Dedifferentiated amniotic fluid mesenchymal stem cell (primary cell): ENCODE measurements around the gene JMJD8.

Source experiments
- DNase-seq: peaks from one replicate; pipeline ENCODE4 v3.0.0-alpha.2; 2016; ENCODE audit errors: extremely low spot score

Gene JMJD8

GRCh38 chr16:642189-643049, 41.7 kb downstream of the JMJD8 start:
- no peak for DNase-seq

DNA sequence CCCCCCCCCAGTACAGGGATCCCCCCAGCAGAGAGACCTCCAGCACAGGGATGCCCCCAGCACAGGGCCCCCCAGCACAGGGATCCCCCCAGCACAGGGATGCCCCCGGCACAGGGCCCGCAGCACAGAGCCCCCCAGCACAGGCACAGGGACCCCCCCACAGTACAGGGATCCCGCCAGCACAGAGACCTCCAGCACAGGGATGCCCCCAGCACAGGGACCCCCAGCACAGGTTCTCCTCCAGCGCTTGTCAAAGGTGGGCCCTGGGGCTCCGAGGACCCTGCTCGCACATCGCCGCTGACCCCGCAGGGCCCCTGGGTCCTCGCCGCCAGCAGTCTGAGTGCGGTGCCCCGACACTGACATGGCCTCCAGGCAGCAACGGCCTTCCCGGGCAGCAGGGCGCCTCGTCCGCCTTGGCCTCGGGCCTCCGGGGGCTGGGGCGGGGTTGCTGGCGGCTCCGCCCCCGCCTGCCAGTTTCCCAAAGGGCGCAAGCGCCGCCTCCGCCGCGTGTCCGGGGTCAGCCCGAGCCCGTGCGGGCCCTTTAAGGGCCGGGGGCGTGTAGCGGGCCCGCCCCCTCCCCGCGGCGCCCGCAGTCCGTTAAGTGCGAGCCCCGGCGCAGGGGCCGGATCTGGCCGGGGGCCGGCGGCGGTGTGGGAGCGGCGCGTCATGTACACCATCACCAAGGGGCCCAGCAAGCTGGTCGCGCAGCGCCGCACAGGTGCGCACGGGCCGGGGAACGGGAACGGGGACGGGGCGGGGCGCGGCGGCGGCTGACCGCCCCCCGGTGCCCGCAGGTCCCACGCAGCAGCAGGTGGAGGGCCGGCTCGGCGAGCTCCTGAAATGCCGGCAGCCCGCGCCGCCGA, 42.6 kb downstream of the JMJD8 start, which contains the start of gene MCRIP2:
Gene MCRIP2, plus strand, starts transcription at position 503 of the 863 bp plus-strand sequence. Its CDS starts 164 bp downstream, at position 667.
- peak; percentile 28 for DNase-seq

DNA sequence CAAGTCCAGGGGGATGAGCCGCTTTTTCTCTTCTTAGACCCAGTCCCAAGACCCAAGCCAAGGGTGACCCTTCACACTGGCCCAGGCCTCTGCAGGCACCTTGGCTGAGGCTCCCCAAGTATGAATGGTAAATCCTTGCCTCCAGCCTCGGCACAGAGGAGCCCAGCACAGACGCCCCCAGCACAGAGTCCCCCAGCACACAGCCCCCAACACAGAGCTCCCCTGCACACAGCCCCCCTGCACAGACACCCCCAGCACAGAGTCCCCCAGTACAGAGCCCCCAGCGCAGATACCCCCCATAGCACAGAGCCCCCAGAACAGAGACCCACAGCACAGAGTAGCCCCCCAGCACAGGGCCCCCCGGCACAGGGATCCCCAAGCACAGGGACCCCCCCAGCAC, 43.5 kb downstream of the JMJD8 start:
- no peak for DNase-seq

DNA sequence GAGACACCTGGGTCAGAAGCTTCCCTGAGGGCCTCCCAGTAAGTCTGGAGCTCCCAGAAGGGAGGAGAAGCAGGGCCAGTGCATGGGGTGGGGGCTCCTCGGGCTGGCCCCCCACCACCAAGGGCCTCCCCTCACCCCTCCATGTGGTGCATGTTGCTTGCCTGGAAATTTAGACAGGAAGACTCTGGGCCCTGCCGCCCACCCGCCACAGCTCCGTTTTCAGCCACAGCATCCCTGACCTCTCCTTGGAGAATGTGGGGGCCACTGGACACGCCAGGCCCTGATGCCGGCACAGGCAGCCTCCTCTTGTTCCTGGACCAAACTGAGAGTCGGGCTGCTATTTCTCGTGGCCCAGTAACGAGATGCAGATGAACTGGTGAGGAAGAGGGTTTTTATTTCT, 45.3 kb downstream of the JMJD8 start:
- DNase-seq, result no peak

- DNase-seq, result no peak
These were observed 46.0 kb downstream of the JMJD8 start for GRCh38 chr16:638034-638543.

- no peak for DNase-seq
These were observed 46.8 kb downstream of the JMJD8 start for GRCh38 chr16:637081-638018.

DNA sequence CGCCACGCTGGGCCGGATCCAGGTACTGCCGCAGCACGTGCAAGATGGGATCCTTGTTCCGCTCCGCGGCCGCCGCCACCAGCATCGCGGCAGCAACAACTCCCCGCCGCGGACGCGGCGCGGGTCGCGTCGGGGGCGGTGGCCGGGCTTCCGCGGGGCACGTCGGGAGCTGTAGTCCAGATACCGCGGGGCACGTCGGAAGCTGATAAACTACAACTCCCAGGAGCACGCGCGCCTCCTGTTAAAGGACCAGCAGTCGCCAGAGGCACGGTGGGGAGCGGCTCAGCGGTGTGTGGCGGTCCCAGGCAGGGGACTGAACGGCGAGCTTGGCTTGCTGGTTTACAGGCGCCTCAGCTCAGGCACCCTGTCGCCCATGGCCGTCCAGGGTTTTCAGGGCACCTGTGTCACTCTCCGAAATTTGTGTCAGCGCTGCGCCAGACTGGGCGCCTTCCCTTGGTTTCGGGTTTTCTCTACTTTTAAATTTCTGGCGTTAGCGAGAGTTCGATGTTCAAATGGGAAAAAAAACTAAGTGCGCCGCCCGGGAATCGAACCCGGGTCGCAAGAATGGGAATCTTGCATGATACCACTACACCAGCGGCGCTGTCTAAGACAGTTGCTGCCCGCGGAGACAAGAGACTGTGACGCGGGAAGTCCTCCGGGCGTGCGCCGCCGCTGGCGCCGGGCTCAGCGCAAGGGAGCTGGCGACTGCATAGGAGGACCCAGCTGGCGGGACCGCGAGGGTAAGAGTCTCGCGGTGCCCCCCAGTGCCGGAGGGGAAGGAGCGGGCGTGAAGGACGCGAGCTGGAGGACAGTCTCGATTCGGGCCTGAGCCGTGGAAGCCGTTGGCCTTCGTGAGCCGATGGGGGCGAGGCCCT, 47.7 kb downstream of the JMJD8 start, which contains the start of gene METTL26:
Gene METTL26, minus strand, starts transcription at position 100 of the 875 bp plus-strand sequence. Its CDS starts 15 bp downstream, at position 85.
- DNase-seq, result peak; percentile 93

DNA sequence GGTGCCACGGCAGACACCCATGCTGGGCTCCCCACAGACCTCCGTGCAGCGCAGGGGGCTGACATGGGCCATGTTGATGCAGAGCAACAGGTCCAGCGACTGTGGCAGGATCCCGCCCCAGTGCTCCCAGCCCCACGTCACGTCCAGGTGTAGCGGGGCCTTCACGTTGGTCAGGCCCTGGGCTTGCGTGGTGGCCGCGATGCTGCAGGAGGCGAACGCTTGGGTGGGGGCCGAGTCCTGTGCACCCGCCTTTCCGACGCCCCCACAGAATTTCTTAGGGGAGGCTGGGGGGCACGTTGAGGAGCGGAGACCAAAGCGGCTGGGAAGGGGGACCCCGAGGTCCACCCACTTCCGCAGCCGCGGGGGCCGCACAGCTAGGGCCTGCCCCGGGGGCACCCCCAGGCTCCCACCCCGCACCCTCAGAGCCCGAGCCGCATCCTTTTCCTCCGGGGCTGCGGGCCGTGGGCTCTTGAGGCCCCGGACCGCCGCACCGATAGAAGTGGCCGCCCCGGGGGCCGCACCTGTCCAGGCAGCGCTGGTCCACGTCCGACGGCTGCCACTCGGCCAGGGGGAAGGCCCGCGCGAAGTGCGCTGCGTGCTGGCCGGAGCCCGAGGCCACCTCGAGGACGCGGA, 48.4 kb downstream of the JMJD8 start:
- no peak for DNase-seq

DNA sequence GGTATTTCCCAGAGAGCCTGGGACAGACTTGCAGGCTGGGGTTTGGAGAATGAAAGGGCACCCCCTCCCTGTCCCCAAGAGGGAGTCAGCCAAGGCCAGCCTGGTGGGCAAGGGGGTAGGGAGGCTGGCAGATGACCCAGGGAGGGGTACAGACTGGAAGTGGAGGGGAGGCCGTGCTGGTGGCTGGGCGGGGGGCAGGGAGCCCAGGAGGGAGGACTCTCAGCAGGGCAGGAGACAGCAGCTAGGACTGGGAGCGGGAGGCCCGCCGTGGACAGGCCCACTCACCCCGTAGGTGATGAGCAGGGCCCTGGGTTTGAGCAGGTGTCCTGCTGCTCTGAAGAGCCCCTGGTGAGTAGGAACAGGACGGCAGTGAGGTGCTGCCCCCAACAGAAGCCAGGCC, 49.1 kb downstream of the JMJD8 start:
- no peak for DNase-seq

- DNase-seq, result no peak
These were observed 50.0 kb downstream of the JMJD8 start for GRCh38 chr16:634051-634670.

DNA sequence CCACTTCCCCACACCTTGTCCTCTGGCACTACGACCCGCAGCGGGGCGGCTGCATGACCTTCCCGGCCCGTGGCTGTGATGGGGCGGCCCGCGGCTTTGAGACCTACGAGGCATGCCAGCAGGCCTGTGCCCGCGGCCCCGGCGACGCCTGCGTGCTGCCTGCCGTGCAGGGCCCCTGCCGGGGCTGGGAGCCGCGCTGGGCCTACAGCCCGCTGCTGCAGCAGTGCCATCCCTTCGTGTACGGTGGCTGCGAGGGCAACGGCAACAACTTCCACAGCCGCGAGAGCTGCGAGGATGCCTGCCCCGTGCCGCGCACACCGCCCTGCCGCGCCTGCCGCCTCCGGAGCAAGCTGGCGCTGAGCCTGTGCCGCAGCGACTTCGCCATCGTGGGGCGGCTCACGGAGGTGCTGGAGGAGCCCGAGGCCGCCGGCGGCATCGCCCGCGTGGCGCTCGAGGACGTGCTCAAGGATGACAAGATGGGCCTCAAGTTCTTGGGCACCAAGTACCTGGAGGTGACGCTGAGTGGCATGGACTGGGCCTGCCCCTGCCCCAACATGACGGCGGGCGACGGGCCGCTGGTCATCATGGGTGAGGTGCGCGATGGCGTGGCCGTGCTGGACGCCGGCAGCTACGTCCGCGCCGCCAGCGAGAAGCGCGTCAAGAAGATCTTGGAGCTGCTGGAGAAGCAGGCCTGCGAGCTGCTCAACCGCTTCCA, 50.6 kb downstream of the JMJD8 start:
- DNase-seq, result no peak

DNA sequence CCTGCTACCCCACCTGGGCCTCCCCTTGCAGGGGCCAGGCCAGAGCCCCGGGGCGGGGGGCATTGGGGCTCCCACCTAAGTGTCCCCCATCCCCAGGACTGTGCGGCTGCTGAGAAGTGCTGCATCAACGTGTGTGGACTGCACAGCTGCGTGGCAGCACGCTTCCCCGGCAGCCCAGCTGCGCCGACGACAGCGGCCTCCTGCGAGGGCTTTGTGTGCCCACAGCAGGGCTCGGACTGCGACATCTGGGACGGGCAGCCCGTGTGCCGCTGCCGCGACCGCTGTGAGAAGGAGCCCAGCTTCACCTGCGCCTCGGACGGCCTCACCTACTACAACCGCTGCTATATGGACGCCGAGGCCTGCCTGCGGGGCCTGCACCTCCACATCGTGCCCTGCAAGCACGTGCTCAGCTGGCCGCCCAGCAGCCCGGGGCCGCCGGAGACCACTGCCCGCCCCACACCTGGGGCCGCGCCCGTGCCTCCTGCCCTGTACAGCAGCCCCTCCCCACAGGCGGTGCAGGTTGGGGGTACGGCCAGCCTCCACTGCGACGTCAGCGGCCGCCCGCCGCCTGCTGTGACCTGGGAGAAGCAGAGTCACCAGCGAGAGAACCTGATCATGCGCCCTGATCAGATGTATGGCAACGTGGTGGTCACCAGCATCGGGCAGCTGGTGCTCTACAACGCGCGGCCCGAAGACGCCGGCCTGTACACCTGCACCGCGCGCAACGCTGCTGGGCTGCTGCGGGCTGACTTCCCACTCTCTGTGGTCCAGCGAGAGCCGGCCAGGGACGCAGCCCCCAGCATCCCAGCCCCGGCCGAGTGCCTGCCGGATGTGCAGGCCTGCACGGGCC, 51.4 kb downstream of the JMJD8 start:
- no peak for DNase-seq

DNA sequence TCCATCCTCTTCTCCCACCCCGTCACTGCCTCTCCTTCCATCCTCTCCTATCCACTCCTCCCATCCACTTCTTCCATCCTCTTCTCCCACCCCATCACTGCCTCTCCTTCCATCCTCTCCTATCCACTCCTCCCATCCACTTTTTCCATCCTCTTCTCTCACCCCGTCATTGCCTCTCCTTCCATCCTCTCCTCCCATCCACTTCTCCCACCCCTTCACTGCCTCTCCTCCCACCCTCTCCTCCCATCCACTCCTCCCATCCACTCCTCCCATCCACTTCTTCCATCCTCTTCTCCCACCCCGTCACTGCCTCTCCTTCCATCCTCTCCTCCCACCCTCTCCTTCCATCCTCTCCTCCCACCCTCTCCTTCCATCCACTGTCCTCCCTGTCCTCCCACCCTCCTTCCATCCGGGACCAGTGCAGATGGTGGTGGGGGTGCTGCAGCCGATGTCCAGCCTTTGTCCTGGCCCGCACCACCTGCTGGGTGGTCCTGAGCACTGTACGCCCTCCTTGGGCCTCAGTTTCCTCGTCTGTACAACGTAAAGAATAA, 52.3 kb downstream of the JMJD8 start:
- DNase-seq, result no peak
